Measurements from ENCODE around the gene BORCS8.
A peak's percentile ranks its signal among the peaks of the same experiment; 100 is the strongest.
"Not testable (repeated sequence)": the region's sequence is repeated elsewhere in the genome, so short reads cannot be mapped to it uniquely, and the experiment has no call there.

The BORCS8 gene

GRCh38 chr19:19224852-19225494 is 33.0 kb upstream of the BORCS8 start:
- no peak for TF ChIP-seq JUND (IDR thresholded peaks at IDR 0.05; ENCODE audit: low read depth)
- peak; percentile 76 to 85 for DNase-seq (ENCODE audit: low read depth in 1 of 2, low spot score in 1 of 2)
- in situ Hi-C loops (cut with HindIII; ENCODE audit: low pct_unique_long_range_greater_than_20kb, low sequenced_read_pairs), result no loop called here

GRCh38 chr19:19224150-19224851 is 32.3 kb upstream of the BORCS8 start:
- in situ Hi-C loops (cut with HindIII; ENCODE audit: low pct_unique_long_range_greater_than_20kb, low sequenced_read_pairs), result no loop called here
- no peak for TF ChIP-seq JUND (IDR thresholded peaks at IDR 0.05; ENCODE audit: low read depth)
- DNase-seq (ENCODE audit: low read depth in 1 of 2, low spot score in 1 of 2), result no peak

GRCh38 chr19:19223636-19224035 is 31.7 kb upstream of the BORCS8 start:
- no peak for TF ChIP-seq JUND (IDR thresholded peaks at IDR 0.05; ENCODE audit: low read depth)
- in situ Hi-C loops (cut with HindIII; ENCODE audit: low pct_unique_long_range_greater_than_20kb, low sequenced_read_pairs), result no loop called here
- no peak for DNase-seq (ENCODE audit: low read depth in 1 of 2, low spot score in 1 of 2)

- no peak for TF ChIP-seq JUND (IDR thresholded peaks at IDR 0.05; ENCODE audit: low read depth)
- in situ Hi-C loops (cut with HindIII; ENCODE audit: low pct_unique_long_range_greater_than_20kb, low sequenced_read_pairs), result no loop called here
- no peak for DNase-seq (ENCODE audit: low read depth in 1 of 2, low spot score in 1 of 2)
Measured at GRCh38 chr19:19223060-19223459, 31.1 kb upstream of the BORCS8 start.

GRCh38 chr19:19221000-19221399 is 29.0 kb upstream of the BORCS8 start:
- in situ Hi-C loops (cut with HindIII; ENCODE audit: low pct_unique_long_range_greater_than_20kb, low sequenced_read_pairs); DNase-seq (ENCODE audit: low read depth in 1 of 2, low spot score in 1 of 2): not testable (repeated sequence)

- in situ Hi-C loops (cut with HindIII; ENCODE audit: low pct_unique_long_range_greater_than_20kb, low sequenced_read_pairs), result no loop called here
- no peak for TF ChIP-seq JUND (IDR thresholded peaks at IDR 0.05; ENCODE audit: low read depth)
Measured at GRCh38 chr19:19218911-19219310, 27.0 kb upstream of the BORCS8 start.

GRCh38 chr19:19217099-19217498 is 25.1 kb upstream of the BORCS8 start:
- no peak for TF ChIP-seq JUND (IDR thresholded peaks at IDR 0.05; ENCODE audit: low read depth)
- in situ Hi-C loops (cut with HindIII; ENCODE audit: low pct_unique_long_range_greater_than_20kb, low sequenced_read_pairs), result no loop called here
- DNase-seq (ENCODE audit: low read depth in 1 of 2, low spot score in 1 of 2), result peak in 1 of 2 experiments; percentile 83

More at GRCh38 chr19:19218911-19219310, 27.0 kb upstream of the BORCS8 start:
- DNase-seq (ENCODE audit: low read depth in 1 of 2, low spot score in 1 of 2), result no peak

GRCh38 chr19:19215792-19216191 is 23.8 kb upstream of the BORCS8 start:
- TF ChIP-seq JUND (IDR thresholded peaks at IDR 0.05; ENCODE audit: low read depth), result no peak
- in situ Hi-C loops (cut with HindIII; ENCODE audit: low pct_unique_long_range_greater_than_20kb, low sequenced_read_pairs), result no loop called here
- DNase-seq (ENCODE audit: low read depth in 1 of 2, low spot score in 1 of 2), result no peak

- in situ Hi-C loops (cut with HindIII; ENCODE audit: low pct_unique_long_range_greater_than_20kb, low sequenced_read_pairs), result no loop called here
- DNase-seq (ENCODE audit: low read depth in 1 of 2, low spot score in 1 of 2), result peak; percentile 37 to 66
- no peak for TF ChIP-seq JUND (IDR thresholded peaks at IDR 0.05; ENCODE audit: low read depth)
Measured at GRCh38 chr19:19214892-19215291, 22.9 kb upstream of the BORCS8 start.

GRCh38 chr19:19214159-19214490 is 22.2 kb upstream of the BORCS8 start:
- in situ Hi-C loops (cut with HindIII; ENCODE audit: low pct_unique_long_range_greater_than_20kb, low sequenced_read_pairs), result no loop called here
- no peak for DNase-seq (ENCODE audit: low read depth in 1 of 2, low spot score in 1 of 2)
- TF ChIP-seq JUND (IDR thresholded peaks at IDR 0.05; ENCODE audit: low read depth), result no peak

GRCh38 chr19:19213426-19214158 is 21.6 kb upstream of the BORCS8 start:
- in situ Hi-C loops (cut with HindIII; ENCODE audit: low pct_unique_long_range_greater_than_20kb, low sequenced_read_pairs), result no loop called here
- no peak for TF ChIP-seq JUND (IDR thresholded peaks at IDR 0.05; ENCODE audit: low read depth)

GRCh38 chr19:19212916-19213315 is 21.0 kb upstream of the BORCS8 start:
- TF ChIP-seq JUND (IDR thresholded peaks at IDR 0.05; ENCODE audit: low read depth), result no peak
- no peak for DNase-seq (ENCODE audit: low read depth in 1 of 2, low spot score in 1 of 2)
- in situ Hi-C loops (cut with HindIII; ENCODE audit: low pct_unique_long_range_greater_than_20kb, low sequenced_read_pairs), result no loop called here

More at GRCh38 chr19:19213426-19214158, 21.6 kb upstream of the BORCS8 start:
- DNase-seq (ENCODE audit: low read depth in 1 of 2, low spot score in 1 of 2), result no peak

Measured in T47D (cell line).